ENCODE results near the gene KCNK6. TPM values are rescaled to one million over a fixed set of nuclear protein-coding genes. Genes with fewer than 3 reads are reported as not detected.

Gene KCNK6
- total and polyA plus RNA-seq, 8 donors: under 0.01 to 32.2 (median 7.4) TPM

DNA sequence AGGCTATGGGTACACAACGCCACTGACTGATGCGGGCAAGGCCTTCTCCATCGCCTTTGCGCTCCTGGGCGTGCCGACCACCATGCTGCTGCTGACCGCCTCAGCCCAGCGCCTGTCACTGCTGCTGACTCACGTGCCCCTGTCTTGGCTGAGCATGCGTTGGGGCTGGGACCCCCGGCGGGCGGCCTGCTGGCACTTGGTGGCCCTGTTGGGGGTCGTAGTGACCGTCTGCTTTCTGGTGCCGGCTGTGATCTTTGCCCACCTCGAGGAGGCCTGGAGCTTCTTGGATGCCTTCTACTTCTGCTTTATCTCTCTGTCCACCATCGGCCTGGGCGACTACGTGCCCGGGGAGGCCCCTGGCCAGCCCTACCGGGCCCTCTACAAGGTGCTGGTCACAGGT is 6.9 kb downstream of the KCNK6 start:
- H3K36me3 ChIP-seq: peaks cover 19 to 52% (median 45%) of the 10 kb centered on the region in 4 donors
- no peak for TF ChIP-seq POLR2A (IDR thresholded peaks at IDR 0.05)
- TF ChIP-seq CTCF (IDR thresholded peaks at IDR 0.05): no peak
- no peak for TF ChIP-seq POLR2AphosphoS5 (IDR thresholded peaks at IDR 0.05)
- TF ChIP-seq EP300 (IDR thresholded peaks at IDR 0.05): no peak
- WGBS, 5 donors: 92 to 97% (median 95%) methylated on average over 22 of the region's 22 CpGs
- intact Hi-C loops (cut with DNase I; ENCODE audit: low total_unique reads): loop anchor here (5.0 kb wide), 1 partner anchor 94 kb away; no protein-coding TSS in a partner anchor
- peaks cover 3 to 22% (median 12%) of the 10 kb centered on the region in 4 donors for H3K4me1 ChIP-seq
- H3K9me3 ChIP-seq: no peaks in the 10 kb centered on the region
- no peak overlapping the region for H3K27ac ChIP-seq
- no peak overlapping the region for H3K4me3 ChIP-seq
- no peaks in the 10 kb centered on the region for H3K27me3 ChIP-seq
- DNase-seq: no peak

DNA sequence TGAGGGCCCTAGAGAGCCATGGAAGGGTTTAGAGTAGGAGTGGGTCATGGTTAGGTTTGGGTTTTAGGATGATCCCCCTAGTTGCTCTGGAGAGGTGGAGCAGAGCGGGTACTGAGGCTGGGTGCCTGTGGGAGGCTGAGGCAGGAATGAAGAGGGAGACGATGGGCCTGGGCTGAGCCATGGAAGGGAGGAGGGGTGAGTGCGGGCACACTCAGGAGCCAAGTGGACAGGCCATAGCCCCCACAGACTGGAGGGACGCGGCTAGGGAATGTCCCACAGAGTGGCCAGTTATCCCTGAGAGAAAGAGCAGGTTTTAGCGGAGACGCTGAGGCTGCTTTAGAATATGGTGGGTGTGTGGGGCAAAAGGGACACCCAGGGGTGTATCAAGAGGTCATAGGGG is 10.0 kb downstream of the KCNK6 start:
- 93 to 95% (median 94%) methylated on average over 7 of the region's 7 CpGs for WGBS, 5 donors
- Histone ChIP-seq H3K27ac (no peak overlapping the region), H3K4me1 (no peaks in the 10 kb centered on the region), H3K36me3 (peaks cover 19 to 45% (median 37%) of the 10 kb centered on the region in 4 donors), H3K4me3 (no peak overlapping the region), H3K27me3 (no peaks in the 10 kb centered on the region), H3K9me3 (no peaks in the 10 kb centered on the region)
- no peak for DNase-seq
- TF ChIP-seq POLR2A (IDR thresholded peaks at IDR 0.05) (no peak), CTCF (IDR thresholded peaks at IDR 0.05) (no peak), POLR2AphosphoS5 (IDR thresholded peaks at IDR 0.05) (no peak), EP300 (IDR thresholded peaks at IDR 0.05) (no peak)
- intact Hi-C loops (cut with DNase I; ENCODE audit: low total_unique reads): loop anchor here (5.0 kb wide), 2 partner anchors 82 to 97 kb away; no protein-coding TSS in a partner anchor

- Histone ChIP-seq H3K27me3 (no peaks in the 10 kb centered on the region), H3K4me3 (no peak overlapping the region), H3K9me3 (no peaks in the 10 kb centered on the region), H3K36me3 (peaks cover 11 to 24% (median 18%) of the 10 kb centered on the region in 4 donors), H3K4me1 (peaks cover 0 to 6% (median 2%) of the 10 kb centered on the region in 4 donors), H3K27ac (no peak overlapping the region)
- TF ChIP-seq CTCF (IDR thresholded peaks at IDR 0.05) (no peak), POLR2A (IDR thresholded peaks at IDR 0.05) (no peak)
- DNase-seq: no peak
- intact Hi-C loops (cut with DNase I; ENCODE audit: low total_unique reads): loop anchor here (5.0 kb wide), 1 partner anchor 84 kb away; no protein-coding TSS in a partner anchor
- 72 to 87% (median 83%) methylated on average over 1 of the region's 1 CpG for WGBS, 5 donors
These were observed 12.1 kb downstream of the KCNK6 start for GRCh38 chr19:38331728-38332127.

DNA sequence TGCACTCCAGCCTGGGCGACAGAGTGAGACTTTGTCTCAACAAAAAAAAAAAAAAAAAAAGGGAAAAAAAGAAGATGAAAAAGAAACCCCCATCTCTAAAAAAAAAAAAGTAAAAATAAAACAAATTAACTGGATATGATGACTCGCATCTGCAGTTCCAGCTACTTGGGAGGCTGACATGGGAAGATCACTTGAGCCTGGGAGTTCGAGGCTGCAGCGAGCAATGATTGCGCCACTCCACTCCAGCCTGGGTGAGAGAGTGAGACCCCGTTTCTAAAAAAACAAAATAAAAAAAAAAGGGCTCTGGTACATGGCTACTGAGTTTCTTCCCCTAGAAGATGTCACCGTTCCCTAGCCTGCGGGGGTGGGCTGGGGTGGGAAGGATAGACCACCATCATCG is 13.6 kb downstream of the KCNK6 start:
- intact Hi-C loops (cut with DNase I; ENCODE audit: low total_unique reads): loop anchor here (5.0 kb wide), 1 partner anchor 86 kb away; no protein-coding TSS in a partner anchor

More for the DNA sequence above, 13.6 kb downstream of the KCNK6 start:
- TF ChIP-seq POLR2AphosphoS5 (IDR thresholded peaks at IDR 0.05): no peak
- no peak for TF ChIP-seq POLR2A (IDR thresholded peaks at IDR 0.05)
- TF ChIP-seq EP300 (IDR thresholded peaks at IDR 0.05): no peak
- no peak for TF ChIP-seq CTCF (IDR thresholded peaks at IDR 0.05)
- Histone ChIP-seq H3K9me3 (no peaks in the 10 kb centered on the region), H3K36me3 (peaks cover 0 to 14% (median 3%) of the 10 kb centered on the region in 4 donors), H3K4me3 (no peak overlapping the region), H3K27me3 (no peaks in the 10 kb centered on the region), H3K4me1 (peaks cover 7 to 19% (median 14%) of the 10 kb centered on the region in 4 donors), H3K27ac (no peak overlapping the region)
- no peak for DNase-seq
- 86 to 94% (median 90%) methylated on average over 9 of the region's 9 CpGs for WGBS, 5 donors

All from stomach (tissue), 9 donors.